Cerebellar nuclear complex (tissue), 1 donor: ENCODE results near the gene KIN.
"Not testable (repeated sequence)": the region's sequence is repeated elsewhere in the genome, so short reads cannot be mapped to it uniquely, and the experiment has no call there.

Experiments
- DNase-seq, 2 experiments: peaks; one replicate each; lab custom pipeline; 2025; lab: John Stamatoyannopoulos, UW

KIN gene

DNA sequence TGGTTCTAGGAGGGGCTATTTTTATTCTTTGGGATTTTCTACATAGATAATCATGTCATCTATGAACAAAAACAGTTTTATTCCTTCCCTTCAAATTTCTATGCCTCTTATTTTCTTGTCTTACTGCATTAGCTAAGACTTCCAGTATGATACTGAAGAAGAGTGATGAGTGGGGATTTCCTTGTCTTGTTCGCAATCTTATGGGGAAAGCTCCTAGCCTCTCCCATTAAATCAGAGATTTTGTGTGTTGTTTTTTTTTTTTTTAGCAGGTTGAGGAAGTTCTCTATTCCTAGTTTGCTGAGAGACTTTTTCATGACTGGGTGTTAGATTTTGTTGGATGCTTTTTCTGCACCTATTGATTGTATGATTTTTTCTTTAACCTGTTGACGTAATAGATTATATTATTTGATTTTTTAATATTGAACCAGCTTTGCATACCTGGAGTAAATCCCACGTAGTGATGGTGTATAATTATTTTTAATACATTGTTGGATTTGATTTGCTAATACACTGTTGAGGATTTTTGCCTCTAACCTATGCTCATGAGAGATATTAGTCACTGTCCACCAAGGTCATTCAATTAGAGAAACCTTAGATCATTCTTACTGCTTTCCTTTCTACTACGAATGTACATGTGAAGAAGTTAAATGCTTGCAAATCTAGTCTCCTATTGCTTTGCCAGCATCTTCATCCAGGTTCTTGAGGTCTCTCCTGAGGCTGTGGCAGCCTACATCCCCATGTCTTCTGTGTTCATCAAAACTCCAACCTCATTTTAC, 6.6 kb upstream of the KIN start:
- DNase-seq = no peak

DNA sequence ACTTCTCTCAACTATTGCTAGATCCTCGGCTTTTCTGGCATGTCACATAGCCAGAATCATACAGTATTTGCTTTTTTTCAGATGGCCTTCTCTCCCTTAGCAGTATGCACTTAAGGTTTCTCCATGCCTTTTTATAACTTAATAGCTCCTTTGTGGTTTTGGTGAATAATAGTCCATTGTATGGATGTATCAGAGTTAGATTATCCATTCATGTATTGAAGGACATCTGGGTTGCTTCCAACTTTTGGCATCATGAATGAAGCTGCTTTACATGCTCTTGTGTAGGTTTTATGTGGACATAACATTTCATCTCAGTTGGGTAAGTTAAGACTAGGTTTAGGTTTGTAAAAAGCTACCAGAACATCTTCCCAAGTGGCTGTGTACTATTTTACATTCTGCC, 4.7 kb upstream of the KIN start:
- DNase-seq = no peak

- DNase-seq = no peak
Observed at GRCh38 chr10:7789390-7789789, 1.6 kb upstream of the KIN start.

- no peak for DNase-seq
Observed at GRCh38 chr10:7788639-7789286, 970 bp upstream of the KIN start.

DNA sequence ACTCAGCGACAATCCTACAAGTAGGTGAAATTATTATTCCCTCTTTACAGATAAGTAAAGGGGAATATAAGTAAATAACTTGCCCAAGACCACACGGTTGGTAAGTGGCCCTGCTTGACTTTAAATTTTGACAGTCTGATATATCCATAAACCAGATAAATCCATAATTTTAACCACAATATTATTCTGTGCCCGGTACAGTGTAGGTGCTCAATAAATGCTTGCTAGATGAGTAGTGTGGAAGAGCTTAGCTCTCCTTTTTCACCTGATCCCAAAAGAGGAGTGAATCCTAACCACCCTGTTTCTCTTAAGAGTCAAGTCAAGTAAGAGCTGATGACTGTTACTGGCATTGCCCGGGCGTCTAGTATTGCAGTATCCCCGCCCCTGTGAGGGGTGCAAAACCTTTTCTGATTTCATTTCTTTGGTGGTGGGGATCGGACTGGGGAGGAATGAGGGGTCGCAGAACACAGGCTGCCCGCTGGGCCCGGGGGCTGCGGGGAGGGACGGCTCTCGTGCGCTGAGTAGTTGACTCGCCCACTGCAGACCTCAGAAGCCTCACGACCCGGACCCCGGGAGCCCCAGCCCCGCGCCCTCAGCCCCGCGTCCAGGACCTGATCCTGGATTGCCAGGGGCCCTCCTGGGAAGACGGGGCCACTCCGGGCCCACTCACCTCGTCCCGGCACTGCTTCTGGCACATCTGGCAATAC, 490 bp downstream of the KIN start:
- no peak for DNase-seq

GRCh38 chr10:7786430-7786829, 1.4 kb downstream of the KIN start:
- no peak for DNase-seq

- not testable (repeated sequence) for DNase-seq
Observed at GRCh38 chr10:7782194-7782593, 5.6 kb downstream of the KIN start.

GRCh38 chr10:7776777-7777176, 11.0 kb downstream of the KIN start:
- DNase-seq = no peak

DNA sequence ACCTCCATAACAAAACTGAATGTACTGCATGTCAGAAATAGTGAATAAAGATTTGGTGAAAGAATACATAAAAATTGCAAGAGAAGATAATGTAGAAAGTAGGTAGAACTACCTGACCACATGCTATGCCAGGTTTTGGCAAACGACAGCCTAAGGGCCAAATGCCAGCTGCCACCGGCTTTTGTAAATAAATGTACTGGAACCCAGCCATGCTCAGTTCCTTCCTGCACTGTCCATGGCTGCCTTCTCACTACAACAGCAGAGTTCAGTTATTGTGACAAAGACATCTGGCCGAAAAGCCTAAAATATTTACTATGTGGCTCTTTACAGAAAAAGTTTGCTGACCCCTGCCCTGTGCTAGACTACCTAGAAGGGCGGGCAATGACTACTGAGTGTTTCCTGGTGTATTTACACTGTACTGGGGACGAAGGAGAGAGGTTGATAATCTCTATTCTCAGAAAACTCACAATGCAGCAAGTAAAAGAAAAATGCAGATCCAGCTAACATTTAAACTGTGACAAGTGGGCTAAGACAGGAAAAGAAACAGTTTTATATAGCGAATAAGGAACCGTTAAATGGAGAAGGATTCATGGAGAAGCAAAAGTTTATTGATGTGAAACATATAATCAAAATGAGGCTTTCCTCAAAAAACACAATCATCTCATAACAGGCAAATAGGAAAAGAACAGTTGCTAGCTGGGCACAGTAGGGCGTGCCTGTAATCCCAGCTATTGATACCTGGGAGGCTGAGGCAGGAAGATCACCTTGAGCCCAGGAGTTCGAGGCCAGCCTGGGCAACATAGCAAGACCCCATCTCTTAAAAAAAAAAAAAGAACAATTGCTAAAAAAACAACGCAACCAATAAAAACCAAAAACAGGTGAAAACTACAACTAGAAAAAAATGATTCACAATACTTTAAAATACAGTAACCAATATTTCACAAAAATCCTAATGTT, 13.7 kb downstream of the KIN start:
- DNase-seq = peak in 1 of 2 experiments; percentile 74

GRCh38 chr10:7768417-7768816, 19.4 kb downstream of the KIN start:
- DNase-seq = no peak

- no peak for DNase-seq
Observed at GRCh38 chr10:7767209-7767608, 20.6 kb downstream of the KIN start.

DNA sequence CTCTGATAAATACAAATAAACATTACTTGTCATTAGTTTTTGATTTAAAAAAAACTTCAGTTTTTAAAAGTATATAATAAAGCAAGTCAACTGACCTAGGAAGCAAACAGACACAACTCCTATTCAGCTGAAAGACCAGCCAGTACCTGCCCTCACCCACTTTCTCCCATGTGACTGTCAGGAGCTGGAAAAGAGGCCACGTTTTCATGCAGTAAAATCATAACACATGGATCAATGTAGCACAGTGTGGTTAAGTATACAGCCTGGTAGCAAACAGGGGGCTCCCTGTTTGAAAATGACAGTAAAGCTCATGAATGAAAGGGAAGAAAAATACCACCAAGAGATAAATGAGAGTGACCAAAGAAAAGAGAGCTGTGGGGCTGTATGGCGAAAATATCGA, 21.6 kb downstream of the KIN start:
- DNase-seq = no peak

- no peak for DNase-seq
Observed at GRCh38 chr10:7763929-7764328, 23.9 kb downstream of the KIN start.

DNA sequence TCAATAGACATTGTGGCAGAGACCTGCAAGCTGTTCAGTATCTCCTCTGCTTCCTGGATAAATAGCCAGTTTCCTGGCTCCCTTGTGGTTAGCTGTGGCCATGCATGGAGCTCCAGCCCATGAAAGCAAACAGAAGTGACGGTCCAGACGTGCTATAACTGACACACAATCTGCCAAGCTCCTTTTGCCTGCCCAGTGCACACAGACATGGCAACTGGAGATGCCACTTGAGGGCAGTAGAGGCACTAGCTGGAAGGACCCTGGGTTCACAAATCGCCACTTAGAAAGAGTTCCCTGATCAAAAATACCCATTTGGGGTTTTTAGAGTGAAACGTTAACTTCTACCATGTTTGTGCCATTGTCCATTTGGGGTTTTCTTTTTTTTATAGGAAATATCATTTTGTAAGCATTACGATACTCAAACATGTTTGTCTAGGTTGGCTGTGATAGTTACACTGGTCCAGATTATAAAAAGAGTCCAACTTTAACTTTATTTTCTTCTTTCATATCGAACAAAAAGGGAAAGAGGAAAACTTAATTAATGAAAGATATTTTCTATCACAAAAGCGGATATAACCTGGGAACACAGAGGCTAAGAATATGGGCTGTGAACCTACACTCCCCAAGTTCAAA, 31.3 kb downstream of the KIN start:
- no peak for DNase-seq

DNA sequence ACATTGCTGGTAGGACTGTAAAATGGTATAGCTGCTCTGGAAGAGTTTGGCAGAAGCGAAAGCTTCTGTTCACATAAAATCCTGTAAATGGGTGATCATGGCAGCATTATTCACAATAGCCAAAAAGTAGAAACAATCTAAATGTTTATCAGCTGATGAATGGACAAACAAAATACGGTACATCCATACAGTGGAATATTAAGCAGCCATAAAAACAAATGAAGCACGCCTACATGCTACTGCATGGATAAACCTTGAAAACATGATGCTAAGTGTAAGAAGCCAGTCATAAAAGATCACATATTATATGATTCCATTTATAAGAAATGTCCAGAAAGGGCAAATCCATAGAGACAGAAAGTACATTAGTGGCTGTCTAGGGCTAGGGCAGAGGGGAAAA, 32.7 kb downstream of the KIN start:
- no peak for DNase-seq

DNA sequence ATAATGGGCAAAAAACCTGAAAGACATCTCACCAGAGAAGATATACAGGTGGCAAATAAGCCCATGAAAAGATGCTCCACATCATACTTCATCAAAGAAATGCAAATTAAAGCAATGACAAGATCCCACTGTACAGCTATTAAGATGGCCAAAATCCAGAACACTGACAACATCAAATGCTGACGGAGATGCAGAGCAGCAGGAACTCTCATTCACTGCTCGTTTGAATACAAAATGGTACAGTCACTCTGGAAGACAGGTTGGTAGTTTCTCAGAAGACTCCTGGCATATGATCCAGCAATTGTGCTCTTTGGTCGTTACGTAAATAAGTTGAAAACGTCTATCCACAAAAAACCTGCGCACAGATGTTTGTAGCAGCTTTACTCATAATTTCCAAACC, 35.5 kb downstream of the KIN start:
- DNase-seq = no peak

GRCh38 chr10:7750222-7750621, 37.6 kb downstream of the KIN start:
- no peak for DNase-seq

- DNase-seq = not testable (repeated sequence)
Observed at GRCh38 chr10:7748637-7749036, 39.2 kb downstream of the KIN start.

GRCh38 chr10:7744307-7744706, 43.5 kb downstream of the KIN start:
- DNase-seq = no peak

GRCh38 chr10:7738536-7739407, 49.0 kb downstream of the KIN start:
- DNase-seq = no peak
